Peyer's patch (tissue), 4 donors: ENCODE results near the gene PPFIA1.

Experiments used
- POLR2A ChIP-seq, 2 donors: fragments of 450-650 bp; IDR thresholded peaks; one replicate each; pipeline ENCODE4 v1.5.1; 2017; ENCODE audit warnings: antibody characterized with exemption in 2 of 2, mild to moderate bottlenecking in 2 of 2, moderate library complexity in 2 of 2
- TF ChIP-seq, protein P1 (sequence below), 6 experiments: fragments of 450-650 bp in 4 of 6; fragments of 200-600 bp in 2 of 6; sonication (generic) in 1 of 6; IDR thresholded peaks; one replicate each; pipeline ENCODE4 v1.5.1; 2017 to 2019; ENCODE audit warnings: antibody characterized with exemption in 6 of 6, mild to moderate bottlenecking in 3 of 6, moderate library complexity in 1 of 6

- TF ChIP-seq POLR2A (IDR thresholded peaks at IDR 0.05), result no peak
- TF ChIP-seq, protein P1, sequence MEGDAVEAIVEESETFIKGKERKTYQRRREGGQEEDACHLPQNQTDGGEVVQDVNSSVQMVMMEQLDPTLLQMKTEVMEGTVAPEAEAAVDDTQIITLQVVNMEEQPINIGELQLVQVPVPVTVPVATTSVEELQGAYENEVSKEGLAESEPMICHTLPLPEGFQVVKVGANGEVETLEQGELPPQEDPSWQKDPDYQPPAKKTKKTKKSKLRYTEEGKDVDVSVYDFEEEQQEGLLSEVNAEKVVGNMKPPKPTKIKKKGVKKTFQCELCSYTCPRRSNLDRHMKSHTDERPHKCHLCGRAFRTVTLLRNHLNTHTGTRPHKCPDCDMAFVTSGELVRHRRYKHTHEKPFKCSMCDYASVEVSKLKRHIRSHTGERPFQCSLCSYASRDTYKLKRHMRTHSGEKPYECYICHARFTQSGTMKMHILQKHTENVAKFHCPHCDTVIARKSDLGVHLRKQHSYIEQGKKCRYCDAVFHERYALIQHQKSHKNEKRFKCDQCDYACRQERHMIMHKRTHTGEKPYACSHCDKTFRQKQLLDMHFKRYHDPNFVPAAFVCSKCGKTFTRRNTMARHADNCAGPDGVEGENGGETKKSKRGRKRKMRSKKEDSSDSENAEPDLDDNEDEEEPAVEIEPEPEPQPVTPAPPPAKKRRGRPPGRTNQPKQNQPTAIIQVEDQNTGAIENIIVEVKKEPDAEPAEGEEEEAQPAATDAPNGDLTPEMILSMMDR (IDR thresholded peaks at IDR 0.05), result no peak
Observed at GRCh38 chr11:70265341-70265740, 5.1 kb upstream of the PPFIA1 start.
